ENCODE data around the gene GRWD1.

DNA sequence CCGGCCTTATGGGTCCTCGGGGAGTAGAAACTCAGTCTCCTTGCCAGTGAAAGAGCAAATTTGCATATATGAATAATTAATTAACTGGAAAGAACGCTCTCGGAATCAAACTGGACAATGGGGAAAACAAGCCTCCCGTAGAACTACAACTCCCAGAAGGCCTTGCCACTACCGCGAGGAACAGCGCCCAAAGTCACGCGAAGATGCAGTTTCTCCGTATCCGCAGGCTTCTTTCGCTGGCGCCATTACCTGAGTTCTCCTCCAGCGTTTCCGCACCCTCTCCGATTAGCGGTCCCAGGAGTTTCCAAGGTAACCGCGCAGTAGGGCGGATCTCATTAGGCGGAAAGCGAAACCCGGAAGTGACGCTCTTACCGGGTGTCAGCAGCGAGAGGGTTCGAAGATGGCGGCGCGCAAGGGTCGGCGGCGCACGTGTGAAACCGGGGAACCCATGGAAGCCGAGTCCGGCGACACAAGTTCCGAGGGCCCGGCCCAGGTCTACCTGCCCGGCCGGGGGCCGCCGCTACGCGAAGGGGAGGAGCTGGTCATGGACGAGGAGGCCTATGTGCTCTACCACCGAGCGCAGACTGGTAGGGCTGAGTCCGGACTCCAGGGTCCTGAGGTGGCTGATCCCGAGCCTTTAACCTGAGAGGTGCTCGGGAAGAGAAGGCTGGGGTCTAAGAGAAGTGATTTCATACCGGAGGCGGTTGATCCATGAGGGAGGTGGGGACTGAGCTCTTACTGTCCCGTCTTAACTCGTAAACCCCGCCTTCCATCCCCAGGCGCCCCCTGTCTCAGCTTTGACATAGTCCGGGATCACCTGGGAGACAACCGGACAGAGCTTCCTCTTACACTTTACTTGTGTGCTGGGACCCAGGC lies at the start of gene GRWD1:
- TF ChIP-seq ETV6 (conservative IDR thresholded peaks at IDR 0.05 in 1 of 2, IDR thresholded peaks at IDR 0.05 in 1 of 2; ENCODE audit: borderline replicate concordance in 1 of 2, low read depth in 1 of 2) (peak in 1 of 2 experiments; percentile 93; a peak in 2 of 4 replicates), JUND (IDR thresholded peaks at IDR 0.05; ENCODE audit: low read depth, low read length) (no peak), MYC (IDR thresholded peaks at IDR 0.05; ENCODE audit: insufficient read depth, insufficient read length, insufficient replicate concordance, low read length, severe bottlenecking) (peak; percentile 88), CHD2 (IDR thresholded peaks at IDR 0.05; ENCODE audit: borderline replicate concordance, low read depth, low read length) (peak; percentile 99), RAD21 (IDR thresholded peaks at IDR 0.05; ENCODE audit: insufficient read depth, low read depth, low read length) (no peak), POLR2A (IDR thresholded peaks at IDR 0.05; ENCODE audit: low read depth, low read length) (peak; percentile 93), MXI1 (IDR thresholded peaks at IDR 0.05; ENCODE audit: low read depth, low read length) (peak; percentile 100), NRF1 (conservative IDR thresholded peaks at IDR 0.05; ENCODE audit: low read depth, low read length) (no peak), ZNF274 (IDR thresholded peaks at IDR 0.05; ENCODE audit: insufficient read depth, insufficient read length) (no peak)
- TF ChIP-seq, protein P1, sequence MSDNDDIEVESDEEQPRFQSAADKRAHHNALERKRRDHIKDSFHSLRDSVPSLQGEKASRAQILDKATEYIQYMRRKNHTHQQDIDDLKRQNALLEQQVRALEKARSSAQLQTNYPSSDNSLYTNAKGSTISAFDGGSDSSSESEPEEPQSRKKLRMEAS (IDR thresholded peaks at IDR 0.05; ENCODE audit: low read depth, low read length): peak; percentile 98
- TF ChIP-seq, protein P2, sequence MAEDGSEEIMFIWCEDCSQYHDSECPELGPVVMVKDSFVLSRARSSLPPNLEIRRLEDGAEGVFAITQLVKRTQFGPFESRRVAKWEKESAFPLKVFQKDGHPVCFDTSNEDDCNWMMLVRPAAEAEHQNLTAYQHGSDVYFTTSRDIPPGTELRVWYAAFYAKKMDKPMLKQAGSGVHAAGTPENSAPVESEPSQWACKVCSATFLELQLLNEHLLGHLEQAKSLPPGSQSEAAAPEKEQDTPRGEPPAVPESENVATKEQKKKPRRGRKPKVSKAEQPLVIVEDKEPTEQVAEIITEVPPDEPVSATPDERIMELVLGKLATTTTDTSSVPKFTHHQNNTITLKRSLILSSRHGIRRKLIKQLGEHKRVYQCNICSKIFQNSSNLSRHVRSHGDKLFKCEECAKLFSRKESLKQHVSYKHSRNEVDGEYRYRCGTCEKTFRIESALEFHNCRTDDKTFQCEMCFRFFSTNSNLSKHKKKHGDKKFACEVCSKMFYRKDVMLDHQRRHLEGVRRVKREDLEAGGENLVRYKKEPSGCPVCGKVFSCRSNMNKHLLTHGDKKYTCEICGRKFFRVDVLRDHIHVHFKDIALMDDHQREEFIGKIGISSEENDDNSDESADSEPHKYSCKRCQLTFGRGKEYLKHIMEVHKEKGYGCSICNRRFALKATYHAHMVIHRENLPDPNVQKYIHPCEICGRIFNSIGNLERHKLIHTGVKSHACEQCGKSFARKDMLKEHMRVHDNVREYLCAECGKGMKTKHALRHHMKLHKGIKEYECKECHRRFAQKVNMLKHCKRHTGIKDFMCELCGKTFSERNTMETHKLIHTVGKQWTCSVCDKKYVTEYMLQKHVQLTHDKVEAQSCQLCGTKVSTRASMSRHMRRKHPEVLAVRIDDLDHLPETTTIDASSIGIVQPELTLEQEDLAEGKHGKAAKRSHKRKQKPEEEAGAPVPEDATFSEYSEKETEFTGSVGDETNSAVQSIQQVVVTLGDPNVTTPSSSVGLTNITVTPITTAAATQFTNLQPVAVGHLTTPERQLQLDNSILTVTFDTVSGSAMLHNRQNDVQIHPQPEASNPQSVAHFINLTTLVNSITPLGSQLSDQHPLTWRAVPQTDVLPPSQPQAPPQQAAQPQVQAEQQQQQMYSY (CRISPR knock-in tag; IDR thresholded peaks at IDR 0.05): no peak
- TF ChIP-seq, protein P3, sequence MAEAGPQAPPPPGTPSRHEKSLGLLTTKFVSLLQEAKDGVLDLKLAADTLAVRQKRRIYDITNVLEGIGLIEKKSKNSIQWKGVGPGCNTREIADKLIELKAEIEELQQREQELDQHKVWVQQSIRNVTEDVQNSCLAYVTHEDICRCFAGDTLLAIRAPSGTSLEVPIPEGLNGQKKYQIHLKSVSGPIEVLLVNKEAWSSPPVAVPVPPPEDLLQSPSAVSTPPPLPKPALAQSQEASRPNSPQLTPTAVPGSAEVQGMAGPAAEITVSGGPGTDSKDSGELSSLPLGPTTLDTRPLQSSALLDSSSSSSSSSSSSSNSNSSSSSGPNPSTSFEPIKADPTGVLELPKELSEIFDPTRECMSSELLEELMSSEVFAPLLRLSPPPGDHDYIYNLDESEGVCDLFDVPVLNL (IDR thresholded peaks at IDR 0.05; ENCODE audit: low read depth, low read length): no peak

Measured in GM12878 (cell line).